Pons (tissue), 1 donor: ENCODE results near the gene DLG2.

Source experiments
- DNase-seq: peaks from one replicate; pipeline ENCODE4 v3.0.0-alpha.2; 2016; ENCODE audit warnings: low spot score

The DLG2 gene

GRCh38 chr11:84261707-84262106 is 1365.4 kb downstream of the DLG2 start:
- no peak for DNase-seq

GRCh38 chr11:84260862-84261261 is 1366.3 kb downstream of the DLG2 start:
- DNase-seq: no peak

GRCh38 chr11:84256618-84257017 is 1370.5 kb downstream of the DLG2 start:
- DNase-seq: no peak

DNA sequence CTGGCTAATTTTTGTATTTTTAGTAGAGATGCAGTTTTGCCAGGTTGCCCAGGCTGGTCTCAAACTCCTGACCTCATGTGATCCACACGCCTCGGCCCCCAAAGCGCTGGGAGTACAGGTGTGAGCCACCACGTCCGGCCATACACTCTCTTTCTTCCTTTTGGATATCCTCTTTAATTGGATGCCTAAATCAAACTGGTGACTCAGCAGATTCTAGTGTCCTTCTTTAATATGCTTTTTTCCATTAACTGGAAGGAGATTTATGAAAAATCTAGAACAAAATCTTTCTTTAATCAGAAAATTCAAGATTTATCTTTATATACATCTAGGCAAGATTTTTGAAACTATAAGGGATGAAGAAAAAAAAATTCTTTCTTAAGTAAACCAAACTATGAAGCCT is 1371.7 kb downstream of the DLG2 start:
- DNase-seq: no peak

DNA sequence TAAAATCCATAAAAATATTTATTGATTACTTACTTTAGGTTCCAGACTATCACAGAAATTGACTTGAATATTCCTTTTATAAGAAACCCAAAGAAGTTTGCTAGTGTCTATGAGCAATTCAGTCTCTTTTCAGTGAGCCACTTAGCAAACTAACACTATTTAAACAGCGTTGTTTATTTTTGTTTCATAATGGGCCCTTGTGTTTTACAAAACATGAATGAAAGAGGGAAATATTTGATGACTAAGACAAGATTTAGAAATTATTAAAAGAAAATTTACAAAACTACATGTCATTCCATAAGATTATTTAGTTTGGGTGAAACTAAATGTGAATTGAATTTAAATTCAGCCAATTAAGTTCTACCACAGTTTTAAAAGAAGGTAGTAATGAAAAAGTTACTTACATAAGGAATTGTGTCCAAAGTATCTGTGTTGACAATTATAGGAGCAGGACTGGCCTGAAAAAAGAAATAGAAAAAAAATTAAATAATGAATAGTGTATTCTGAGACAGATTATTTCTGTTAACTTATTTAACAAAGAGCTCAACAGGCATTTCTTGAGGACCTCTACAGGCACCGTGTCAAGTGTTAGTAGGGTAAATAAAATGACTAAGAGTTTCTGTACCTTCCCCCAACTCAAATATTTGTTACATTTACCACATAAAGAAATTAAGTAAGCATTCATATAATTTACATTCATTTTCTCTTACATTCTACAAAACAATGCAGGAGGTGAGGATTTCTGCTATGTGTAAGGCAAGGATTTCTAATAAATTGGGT is 1376.1 kb downstream of the DLG2 start:
- DNase-seq: no peak

DNA sequence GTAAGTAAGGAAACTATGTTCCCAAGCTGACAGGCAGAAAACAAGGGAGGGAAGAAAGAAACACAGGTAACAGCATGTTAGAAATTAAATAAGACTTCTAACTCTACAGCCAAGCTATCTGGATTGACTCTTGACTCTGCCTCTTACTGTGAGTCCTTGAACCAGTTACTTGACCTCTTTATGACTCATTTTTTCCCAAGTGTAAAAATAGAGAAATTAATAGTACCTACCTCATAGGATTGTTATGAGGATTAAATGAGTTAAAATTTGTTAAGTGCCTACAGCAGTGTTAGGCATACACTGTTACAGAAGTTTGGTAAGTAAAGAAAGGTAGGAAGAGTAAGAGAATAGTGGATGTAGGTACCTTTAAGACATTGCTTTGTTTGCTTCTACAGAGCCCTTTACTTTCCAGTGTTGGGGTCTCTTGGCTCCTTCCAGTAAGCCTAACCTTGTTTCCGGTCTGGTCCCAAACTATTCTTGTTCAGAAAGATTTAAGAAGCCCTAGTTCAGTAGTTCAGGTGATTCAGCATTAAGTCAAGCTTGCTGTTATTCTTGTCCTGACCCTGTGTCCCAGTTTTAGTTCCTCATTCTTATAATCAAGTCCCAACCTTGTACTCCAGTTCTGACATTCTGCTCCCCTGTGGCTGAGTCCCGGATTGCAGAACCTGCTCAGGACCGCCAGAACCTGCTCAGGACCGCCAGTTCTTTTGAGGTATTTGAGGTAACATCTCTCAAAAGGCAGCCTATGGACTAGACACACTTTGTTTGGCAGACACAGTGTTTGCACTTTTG is 1377.6 kb downstream of the DLG2 start:
- DNase-seq: no peak

DNA sequence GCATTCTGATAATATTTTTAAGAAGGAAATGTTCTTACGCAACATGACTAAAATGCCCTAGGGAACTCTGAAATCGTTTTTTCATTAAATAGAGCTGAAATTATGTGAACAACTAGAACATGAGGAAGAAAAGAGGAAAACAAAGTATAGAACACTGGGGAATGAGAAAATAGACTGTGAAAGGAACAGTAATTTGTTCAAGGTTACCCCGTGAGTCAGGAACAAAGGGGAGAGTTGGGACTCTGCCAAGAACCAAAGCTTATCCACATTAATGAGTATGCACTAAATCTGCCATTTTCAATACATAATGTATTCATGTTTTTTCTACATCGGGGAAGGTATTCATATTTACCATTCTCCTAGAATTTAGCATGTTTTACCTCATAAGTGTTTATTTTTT is 1379.2 kb downstream of the DLG2 start:
- no peak for DNase-seq

DNA sequence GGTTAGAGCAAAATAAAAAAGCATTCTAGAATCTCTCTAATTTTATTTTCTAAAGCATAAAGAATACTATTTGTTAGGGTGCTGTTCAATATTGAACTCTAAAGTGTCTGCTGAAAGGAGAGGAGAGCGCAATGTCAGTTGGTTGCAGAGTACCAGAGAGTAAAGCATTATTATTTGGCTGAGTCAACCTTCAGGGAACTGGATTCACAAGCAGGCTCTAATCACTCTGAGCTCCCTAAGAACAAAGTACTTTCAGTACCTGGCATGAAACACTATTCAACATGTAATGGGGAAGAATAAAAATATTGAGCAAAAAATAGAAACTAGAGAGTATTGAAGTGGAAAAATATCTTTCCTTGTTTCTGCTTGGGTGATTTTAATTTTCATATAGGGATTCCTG is 1380.0 kb downstream of the DLG2 start:
- DNase-seq: no peak

GRCh38 chr11:84243629-84244263 is 1383.4 kb downstream of the DLG2 start:
- no peak for DNase-seq

GRCh38 chr11:84241343-84242131 is 1385.6 kb downstream of the DLG2 start:
- DNase-seq: no peak

DNA sequence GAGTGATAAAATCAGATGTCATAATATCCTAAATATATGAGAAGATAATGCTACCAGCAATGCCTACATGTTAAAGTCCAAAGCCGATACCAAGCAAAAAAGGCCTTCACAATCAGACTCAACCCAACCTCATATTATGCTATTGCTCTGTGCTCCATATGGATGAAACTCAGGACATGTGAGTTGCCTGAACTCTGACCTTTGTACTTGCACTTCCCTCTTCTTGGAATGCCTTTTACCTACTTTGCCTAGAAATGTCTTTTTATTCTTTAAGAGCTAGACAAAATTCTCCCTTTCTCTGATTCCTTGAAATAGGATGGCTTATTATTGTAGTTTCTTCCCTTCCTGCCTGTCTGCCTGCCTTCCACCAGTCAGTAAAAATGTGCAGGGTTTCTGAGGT is 1386.3 kb downstream of the DLG2 start:
- DNase-seq: no peak

DNA sequence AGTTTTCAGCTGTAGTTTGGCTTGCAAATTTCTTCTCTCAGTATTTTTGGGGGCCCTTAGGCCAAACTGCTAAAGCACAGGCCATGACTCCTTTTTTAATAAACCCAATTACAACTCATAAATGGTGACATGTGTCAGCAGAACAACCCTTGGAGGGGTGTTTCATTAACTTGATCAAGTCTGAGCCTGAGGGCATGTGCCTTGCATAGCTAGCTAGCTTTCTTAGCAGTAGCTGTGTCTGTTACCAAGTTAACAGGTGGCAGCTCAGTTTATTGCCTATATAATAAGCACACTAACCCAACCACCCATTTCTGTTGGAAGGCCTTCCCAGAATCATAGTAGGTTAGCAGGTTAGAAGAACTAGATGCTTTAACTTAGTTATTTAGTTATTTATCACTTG is 1390.7 kb downstream of the DLG2 start:
- no peak for DNase-seq

- no peak for DNase-seq
Measured at GRCh38 chr11:84234462-84235202, 1392.5 kb downstream of the DLG2 start.

GRCh38 chr11:84234011-84234410 is 1393.1 kb downstream of the DLG2 start:
- DNase-seq: no peak

DNA sequence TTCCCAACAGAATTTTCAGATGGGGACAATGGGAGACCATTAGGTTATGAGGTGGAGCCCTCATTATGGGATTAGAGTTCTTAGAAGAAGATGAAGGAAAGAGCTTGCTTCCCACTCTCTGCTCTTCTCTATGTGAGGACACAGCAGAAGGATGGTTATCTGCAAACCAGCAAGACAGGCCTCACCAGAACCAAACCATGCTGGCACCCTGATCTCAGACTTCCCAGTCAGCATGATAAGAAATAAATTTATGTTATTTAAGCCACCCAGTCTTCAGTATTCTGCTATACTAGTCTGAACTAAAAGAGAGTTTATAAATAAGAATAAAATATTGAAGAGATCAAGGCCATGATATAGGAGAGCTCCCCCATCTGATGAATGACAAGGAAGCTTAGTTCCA is 1394.6 kb downstream of the DLG2 start:
- no peak for DNase-seq

- no peak for DNase-seq
Measured at GRCh38 chr11:84230402-84230801, 1396.7 kb downstream of the DLG2 start.

- DNase-seq: no peak
Measured at GRCh38 chr11:84227970-84228665, 1399.0 kb downstream of the DLG2 start.

- no peak for DNase-seq
Measured at GRCh38 chr11:84224042-84224441, 1403.1 kb downstream of the DLG2 start.

- DNase-seq: no peak
Measured at GRCh38 chr11:84218318-84218717, 1408.8 kb downstream of the DLG2 start.

DNA sequence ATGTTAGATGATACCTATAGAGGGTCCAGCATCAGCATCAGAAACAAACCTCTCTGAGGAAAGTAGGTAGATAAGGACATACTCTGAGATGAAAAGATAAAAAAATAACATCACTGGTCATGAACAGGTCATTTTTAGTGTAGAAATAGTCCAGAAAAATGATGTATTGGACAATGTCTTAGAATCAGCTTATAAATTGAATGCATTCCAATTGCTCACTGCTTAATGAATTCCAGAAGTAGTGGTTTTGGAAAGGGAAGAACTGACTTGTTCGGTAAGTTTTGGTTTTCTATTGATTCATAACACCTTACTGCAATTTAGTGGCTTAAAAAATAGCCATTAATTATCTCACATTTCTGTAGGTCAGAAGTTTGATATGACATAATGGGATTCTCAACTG is 1411.5 kb downstream of the DLG2 start:
- no peak for DNase-seq

DNA sequence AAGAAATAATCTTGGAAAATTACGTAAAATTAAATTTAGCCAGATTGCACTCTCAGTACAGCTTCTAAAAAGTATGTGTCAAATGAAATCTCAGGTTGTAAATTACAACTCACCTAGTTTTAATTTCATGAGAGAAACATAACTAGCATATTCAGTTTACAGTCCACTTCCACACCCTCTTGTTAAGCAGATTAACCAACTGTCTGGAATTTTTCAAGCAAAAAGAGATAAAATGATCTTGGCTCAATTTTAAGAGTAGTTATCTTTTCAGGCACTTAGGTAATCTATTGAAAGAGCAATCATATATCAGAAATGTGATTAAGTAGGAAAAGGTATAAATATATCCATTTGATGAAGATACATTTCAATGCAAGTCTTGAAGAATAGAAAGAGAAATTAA is 1412.6 kb downstream of the DLG2 start:
- DNase-seq: no peak
